SK-N-SH treated with all-trans-retinoic acid at 6 μM for 48 hours (cell line): ENCODE measurements around the gene CNOT8.
"Not testable (repeated sequence)": the region's sequence is repeated elsewhere in the genome, so short reads cannot be mapped to it uniquely, and the experiment has no call there.

Experiments used
- ARNTL ChIP-seq: fragments of 450-650 bp; formaldehyde crosslinking; IDR thresholded peaks from 2 replicates; pipeline ENCODE4 v1.5.0; 2020; ENCODE audit warnings: low read depth, mild to moderate bottlenecking, moderate library complexity, borderline replicate concordance
- GLIS3 ChIP-seq: fragments of 250-450 bp; sonication (Bioruptor Pico); IDR thresholded peaks from 2 replicates; pipeline ENCODE4 v1.5.0; 2020; ENCODE audit warnings: mild to moderate bottlenecking, moderate library complexity
- PATZ1 ChIP-seq: fragments of 250-450 bp; sonication (Bioruptor Pico); IDR thresholded peaks from 2 replicates; pipeline ENCODE4 v1.8.0; 2020; ENCODE audit warnings: mild to moderate bottlenecking, moderate library complexity, borderline replicate concordance
- PPARA ChIP-seq: fragments of 250-450 bp; sonication (Bioruptor Pico); IDR thresholded peaks from 2 replicates; pipeline ENCODE4 v1.5.0; 2020; ENCODE audit warnings: mild to moderate bottlenecking, borderline replicate concordance
- ZC3H10 ChIP-seq: fragments of 250-450 bp; sonication (Bioruptor Pico); IDR thresholded peaks from 2 replicates; pipeline ENCODE4 v1.5.1; 2021; ENCODE audit warnings: mild to moderate bottlenecking, moderate library complexity
- ZNF565 ChIP-seq: fragments of 450-650 bp; formaldehyde crosslinking; conservative IDR thresholded peaks from 2 replicates; pipeline ENCODE4 v1.5.0; 2020; ENCODE audit warnings: low read depth, mild to moderate bottlenecking, moderate library complexity
- ZNF70 ChIP-seq: fragments of 450-650 bp; formaldehyde crosslinking; IDR thresholded peaks from 2 replicates; pipeline ENCODE4 v1.5.0; 2020; ENCODE audit warnings: mild to moderate bottlenecking, moderate library complexity
- ZNF8 ChIP-seq: fragments of 450-650 bp; formaldehyde crosslinking; IDR thresholded peaks from 2 replicates; pipeline ENCODE4 v1.5.0; 2020; ENCODE audit warnings: mild to moderate bottlenecking, moderate library complexity
- TF ChIP-seq, protein P1 (sequence below): fragments of 250-450 bp; sonication (Bioruptor Pico); IDR thresholded peaks from 2 replicates; pipeline ENCODE4 v1.5.0; 2020; ENCODE audit warnings: mild to moderate bottlenecking, moderate library complexity
- TF ChIP-seq, protein P2 (sequence below): fragments of 250-450 bp; sonication (Bioruptor Pico); IDR thresholded peaks from 2 replicates; pipeline ENCODE4 v1.5.1; 2020; ENCODE audit warnings: low read depth, mild to moderate bottlenecking, moderate library complexity

DNA sequence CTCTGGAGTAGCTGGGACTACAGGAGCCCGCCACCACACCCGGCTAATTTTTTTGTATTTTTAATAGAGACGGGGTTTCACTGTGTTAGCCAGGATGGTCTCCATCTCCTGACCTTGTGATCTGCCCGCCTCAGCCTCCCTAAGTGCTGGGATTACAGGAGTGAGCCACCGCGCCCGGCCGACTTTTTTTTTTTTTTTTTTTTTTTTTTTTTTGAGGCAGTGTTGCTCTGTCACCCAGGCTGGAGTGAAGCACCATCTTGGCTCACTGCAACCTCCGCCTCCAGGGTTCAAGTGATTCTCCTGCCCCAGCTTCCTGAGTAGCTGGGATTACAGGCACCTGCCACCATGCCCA, 22.8 kb upstream of the CNOT8 start:
- TF ChIP-seq PATZ1 (CRISPR knock-in tag); PPARA (CRISPR knock-in tag); ZNF565 (CRISPR knock-in tag); ZC3H10 (CRISPR knock-in tag); ARNTL (CRISPR knock-in tag); ZNF70 (CRISPR knock-in tag); GLIS3 (CRISPR knock-in tag); ZNF8: not testable (repeated sequence)
- TF ChIP-seq, protein P1, sequence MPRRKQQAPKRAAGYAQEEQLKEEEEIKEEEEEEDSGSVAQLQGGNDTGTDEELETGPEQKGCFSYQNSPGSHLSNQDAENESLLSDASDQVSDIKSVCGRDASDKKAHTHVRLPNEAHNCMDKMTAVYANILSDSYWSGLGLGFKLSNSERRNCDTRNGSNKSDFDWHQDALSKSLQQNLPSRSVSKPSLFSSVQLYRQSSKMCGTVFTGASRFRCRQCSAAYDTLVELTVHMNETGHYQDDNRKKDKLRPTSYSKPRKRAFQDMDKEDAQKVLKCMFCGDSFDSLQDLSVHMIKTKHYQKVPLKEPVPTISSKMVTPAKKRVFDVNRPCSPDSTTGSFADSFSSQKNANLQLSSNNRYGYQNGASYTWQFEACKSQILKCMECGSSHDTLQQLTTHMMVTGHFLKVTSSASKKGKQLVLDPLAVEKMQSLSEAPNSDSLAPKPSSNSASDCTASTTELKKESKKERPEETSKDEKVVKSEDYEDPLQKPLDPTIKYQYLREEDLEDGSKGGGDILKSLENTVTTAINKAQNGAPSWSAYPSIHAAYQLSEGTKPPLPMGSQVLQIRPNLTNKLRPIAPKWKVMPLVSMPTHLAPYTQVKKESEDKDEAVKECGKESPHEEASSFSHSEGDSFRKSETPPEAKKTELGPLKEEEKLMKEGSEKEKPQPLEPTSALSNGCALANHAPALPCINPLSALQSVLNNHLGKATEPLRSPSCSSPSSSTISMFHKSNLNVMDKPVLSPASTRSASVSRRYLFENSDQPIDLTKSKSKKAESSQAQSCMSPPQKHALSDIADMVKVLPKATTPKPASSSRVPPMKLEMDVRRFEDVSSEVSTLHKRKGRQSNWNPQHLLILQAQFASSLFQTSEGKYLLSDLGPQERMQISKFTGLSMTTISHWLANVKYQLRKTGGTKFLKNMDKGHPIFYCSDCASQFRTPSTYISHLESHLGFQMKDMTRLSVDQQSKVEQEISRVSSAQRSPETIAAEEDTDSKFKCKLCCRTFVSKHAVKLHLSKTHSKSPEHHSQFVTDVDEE: not testable (repeated sequence)
- TF ChIP-seq, protein P2, sequence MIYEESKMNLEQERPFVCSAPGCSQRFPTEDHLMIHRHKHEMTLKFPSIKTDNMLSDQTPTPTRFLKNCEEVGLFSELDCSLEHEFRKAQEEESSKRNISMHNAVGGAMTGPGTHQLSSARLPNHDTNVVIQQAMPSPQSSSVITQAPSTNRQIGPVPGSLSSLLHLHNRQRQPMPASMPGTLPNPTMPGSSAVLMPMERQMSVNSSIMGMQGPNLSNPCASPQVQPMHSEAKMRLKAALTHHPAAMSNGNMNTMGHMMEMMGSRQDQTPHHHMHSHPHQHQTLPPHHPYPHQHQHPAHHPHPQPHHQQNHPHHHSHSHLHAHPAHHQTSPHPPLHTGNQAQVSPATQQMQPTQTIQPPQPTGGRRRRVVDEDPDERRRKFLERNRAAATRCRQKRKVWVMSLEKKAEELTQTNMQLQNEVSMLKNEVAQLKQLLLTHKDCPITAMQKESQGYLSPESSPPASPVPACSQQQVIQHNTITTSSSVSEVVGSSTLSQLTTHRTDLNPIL: not testable (repeated sequence)
